Tibial nerve (tissue), 3 donors: ENCODE measurements around the gene EFCAB11.

Experiments used
- POLR2A ChIP-seq, 2 donors: fragments of 450-650 bp; IDR thresholded peaks; one replicate each; pipeline ENCODE4 v1.6.1; 2017; ENCODE audit warnings: antibody characterized with exemption in 2 of 2, mild to moderate bottlenecking in 2 of 2, moderate library complexity in 2 of 2
- TF ChIP-seq, protein P1 (sequence below), 5 experiments: fragments of 200-600 bp in 3 of 5; fragments of 450-650 bp in 2 of 5; sonication (generic) in 3 of 5; IDR thresholded peaks; one replicate each; pipeline ENCODE4 v1.5.1; 2016 to 2019; ENCODE audit warnings: antibody characterized with exemption in 5 of 5, mild to moderate bottlenecking in 3 of 5, moderate library complexity in 2 of 5

DNA sequence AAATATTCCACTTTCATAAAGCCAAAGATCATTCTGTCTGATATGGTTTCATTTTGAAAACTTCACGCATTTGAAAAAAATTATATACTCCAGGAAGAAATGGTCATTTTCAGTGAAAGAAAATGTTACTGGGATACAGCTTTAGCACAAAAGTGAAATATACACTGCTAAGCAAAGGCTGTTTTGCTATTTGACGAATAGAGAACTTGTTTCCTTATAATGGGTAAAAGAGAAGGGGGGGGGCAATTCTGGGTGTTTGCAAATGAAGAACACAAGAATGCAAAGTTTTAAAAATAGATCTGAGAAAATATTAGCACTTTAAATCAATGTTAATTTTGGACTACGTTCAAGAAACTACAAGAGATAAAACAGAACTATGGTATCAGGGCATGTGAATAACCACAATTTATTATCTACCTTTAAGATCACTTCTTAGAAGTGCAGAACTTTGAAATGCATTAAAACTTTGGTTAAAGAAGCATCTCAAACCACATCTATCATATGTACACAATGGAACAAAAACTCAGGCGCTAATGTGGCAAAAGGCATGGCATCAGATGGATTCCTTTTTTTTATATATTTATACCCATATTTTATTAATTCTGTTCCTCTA, 51.1 kb downstream of the EFCAB11 start:
- TF ChIP-seq, protein P1, sequence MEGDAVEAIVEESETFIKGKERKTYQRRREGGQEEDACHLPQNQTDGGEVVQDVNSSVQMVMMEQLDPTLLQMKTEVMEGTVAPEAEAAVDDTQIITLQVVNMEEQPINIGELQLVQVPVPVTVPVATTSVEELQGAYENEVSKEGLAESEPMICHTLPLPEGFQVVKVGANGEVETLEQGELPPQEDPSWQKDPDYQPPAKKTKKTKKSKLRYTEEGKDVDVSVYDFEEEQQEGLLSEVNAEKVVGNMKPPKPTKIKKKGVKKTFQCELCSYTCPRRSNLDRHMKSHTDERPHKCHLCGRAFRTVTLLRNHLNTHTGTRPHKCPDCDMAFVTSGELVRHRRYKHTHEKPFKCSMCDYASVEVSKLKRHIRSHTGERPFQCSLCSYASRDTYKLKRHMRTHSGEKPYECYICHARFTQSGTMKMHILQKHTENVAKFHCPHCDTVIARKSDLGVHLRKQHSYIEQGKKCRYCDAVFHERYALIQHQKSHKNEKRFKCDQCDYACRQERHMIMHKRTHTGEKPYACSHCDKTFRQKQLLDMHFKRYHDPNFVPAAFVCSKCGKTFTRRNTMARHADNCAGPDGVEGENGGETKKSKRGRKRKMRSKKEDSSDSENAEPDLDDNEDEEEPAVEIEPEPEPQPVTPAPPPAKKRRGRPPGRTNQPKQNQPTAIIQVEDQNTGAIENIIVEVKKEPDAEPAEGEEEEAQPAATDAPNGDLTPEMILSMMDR (IDR thresholded peaks at IDR 0.05), result no peak
- TF ChIP-seq POLR2A (IDR thresholded peaks at IDR 0.05), result no peak
